WERI-Rb-1 (cell line): ENCODE data around the gene COL4A4.
A peak's percentile ranks its signal among the peaks of the same experiment; 100 is the strongest.

Experiments used
- DNase-seq: peaks from one replicate; pipeline ENCODE4 v3.0.0-alpha.2; 2020
- H3K27ac ChIP-seq: fragments of 250-450 bp; sonication (Bioruptor Pico); 2 replicates; pipeline ENCODE4 v1.5.1; 2020; ENCODE audit warnings: mild to moderate bottlenecking, moderate library complexity
- H3K27me3 ChIP-seq: fragments of 250-450 bp; sonication (Bioruptor Pico); 2 replicates; pipeline ENCODE4 v1.5.1; 2021; ENCODE audit warnings: mild to moderate bottlenecking, low read depth, moderate library complexity; ENCODE audit not compliant: insufficient read depth, severe bottlenecking
- H3K36me3 ChIP-seq: fragments of 250-450 bp; sonication (Bioruptor Pico); 2 replicates; pipeline ENCODE4 v1.5.1; 2020; ENCODE audit warnings: mild to moderate bottlenecking, moderate library complexity
- H3K4me3 ChIP-seq: 2 replicates; pipeline ENCODE4 v1.5.1; 2011; ENCODE audit warnings: low read depth, mild to moderate bottlenecking, control low read depth, low read length
- H3K9me3 ChIP-seq: fragments of 250-450 bp; sonication (Bioruptor Pico); 2 replicates; pipeline ENCODE4 v1.5.1; 2021; ENCODE audit warnings: mild to moderate bottlenecking, moderate library complexity; ENCODE audit not compliant: severe bottlenecking
- TF ChIP-seq, protein P1 (sequence below): IDR thresholded peaks from 2 replicates; pipeline ENCODE4 v1.5.1; 2011; ENCODE audit warnings: low read depth, mild to moderate bottlenecking, control low read depth, inconsistent platforms, low read length

The COL4A4 gene

DNA sequence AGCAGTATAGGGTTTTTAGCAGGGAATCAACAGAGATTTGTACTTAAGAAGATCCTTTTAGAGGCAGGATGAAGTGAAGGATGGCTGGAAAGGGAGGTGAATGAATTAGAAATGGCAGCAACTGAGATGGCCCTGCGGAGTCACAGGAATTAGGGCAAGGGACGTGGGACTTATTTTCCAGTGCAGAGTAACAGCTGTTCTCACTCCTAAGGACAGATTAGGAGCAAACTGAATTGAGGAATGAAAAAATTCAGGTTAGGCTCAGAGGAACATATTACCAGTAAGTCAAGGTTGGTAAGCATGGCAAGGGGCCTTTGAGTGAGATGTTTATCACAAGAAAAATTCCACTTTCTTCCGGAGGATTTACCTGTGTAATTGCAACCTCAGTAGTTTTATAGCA, 34.9 kb upstream of the COL4A4 start:
- TF ChIP-seq, protein P1, sequence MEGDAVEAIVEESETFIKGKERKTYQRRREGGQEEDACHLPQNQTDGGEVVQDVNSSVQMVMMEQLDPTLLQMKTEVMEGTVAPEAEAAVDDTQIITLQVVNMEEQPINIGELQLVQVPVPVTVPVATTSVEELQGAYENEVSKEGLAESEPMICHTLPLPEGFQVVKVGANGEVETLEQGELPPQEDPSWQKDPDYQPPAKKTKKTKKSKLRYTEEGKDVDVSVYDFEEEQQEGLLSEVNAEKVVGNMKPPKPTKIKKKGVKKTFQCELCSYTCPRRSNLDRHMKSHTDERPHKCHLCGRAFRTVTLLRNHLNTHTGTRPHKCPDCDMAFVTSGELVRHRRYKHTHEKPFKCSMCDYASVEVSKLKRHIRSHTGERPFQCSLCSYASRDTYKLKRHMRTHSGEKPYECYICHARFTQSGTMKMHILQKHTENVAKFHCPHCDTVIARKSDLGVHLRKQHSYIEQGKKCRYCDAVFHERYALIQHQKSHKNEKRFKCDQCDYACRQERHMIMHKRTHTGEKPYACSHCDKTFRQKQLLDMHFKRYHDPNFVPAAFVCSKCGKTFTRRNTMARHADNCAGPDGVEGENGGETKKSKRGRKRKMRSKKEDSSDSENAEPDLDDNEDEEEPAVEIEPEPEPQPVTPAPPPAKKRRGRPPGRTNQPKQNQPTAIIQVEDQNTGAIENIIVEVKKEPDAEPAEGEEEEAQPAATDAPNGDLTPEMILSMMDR, result no peak
- Histone ChIP-seq H3K9me3 (no peaks in the 10 kb centered on the region), H3K27me3 (no peaks in the 10 kb centered on the region), H3K27ac (no peak overlapping the region), H3K4me3 (no peak overlapping the region), H3K36me3 (no peaks in the 10 kb centered on the region)
- peak; percentile 62 for DNase-seq

DNA sequence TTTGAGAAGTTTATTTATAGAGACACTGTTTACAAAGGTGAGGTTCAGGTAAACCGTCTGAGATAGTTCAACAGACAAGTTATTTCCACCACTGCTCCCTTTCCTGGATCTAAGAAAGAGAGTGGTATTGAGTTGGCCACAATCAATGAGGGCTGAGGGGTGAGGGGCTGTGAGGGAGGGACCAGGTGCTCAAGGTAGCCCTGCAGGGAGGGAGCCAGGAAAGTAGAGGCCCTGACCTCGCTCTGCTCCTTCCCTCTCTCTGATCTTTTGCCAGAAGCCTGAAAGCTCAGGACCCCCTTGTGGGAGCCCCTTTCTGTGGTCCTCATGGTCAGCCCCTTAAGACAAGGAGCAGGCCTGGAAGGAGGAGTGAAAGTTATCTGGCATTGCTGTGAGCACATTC, 30.2 kb upstream of the COL4A4 start:
- DNase-seq, result no peak
- H3K4me3 ChIP-seq, result no peak overlapping the region
- no peak overlapping the region for H3K27ac ChIP-seq
- H3K9me3 ChIP-seq, result no peaks in the 10 kb centered on the region
- H3K27me3 ChIP-seq, result no peaks in the 10 kb centered on the region
- H3K36me3 ChIP-seq, result no peaks in the 10 kb centered on the region
- TF ChIP-seq, protein P1, result no peak

DNA sequence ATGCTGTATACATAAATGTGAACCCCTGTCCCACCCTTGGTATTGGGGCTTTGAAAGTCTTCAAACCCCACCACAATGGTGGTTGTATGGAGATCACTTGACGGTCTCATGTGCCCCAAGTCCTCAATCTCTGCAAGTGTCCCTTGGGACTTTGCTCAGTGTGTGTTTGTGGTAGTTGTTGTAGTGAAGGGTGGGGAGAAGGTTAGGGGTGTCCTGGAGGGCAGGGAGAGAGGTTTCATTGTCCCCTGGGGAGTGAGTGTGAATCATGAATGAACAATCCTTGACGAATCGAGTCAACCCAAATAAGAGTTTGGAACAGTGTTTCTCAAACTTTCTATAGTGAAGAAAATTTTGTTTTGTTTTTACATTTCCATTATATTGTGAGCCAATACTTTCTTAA, 28.5 kb upstream of the COL4A4 start:
- Histone ChIP-seq H3K27ac (no peak overlapping the region), H3K27me3 (no peaks in the 10 kb centered on the region), H3K9me3 (no peaks in the 10 kb centered on the region), H3K4me3 (no peak overlapping the region), H3K36me3 (no peaks in the 10 kb centered on the region)
- DNase-seq, result no peak
- TF ChIP-seq, protein P1, result no peak

DNA sequence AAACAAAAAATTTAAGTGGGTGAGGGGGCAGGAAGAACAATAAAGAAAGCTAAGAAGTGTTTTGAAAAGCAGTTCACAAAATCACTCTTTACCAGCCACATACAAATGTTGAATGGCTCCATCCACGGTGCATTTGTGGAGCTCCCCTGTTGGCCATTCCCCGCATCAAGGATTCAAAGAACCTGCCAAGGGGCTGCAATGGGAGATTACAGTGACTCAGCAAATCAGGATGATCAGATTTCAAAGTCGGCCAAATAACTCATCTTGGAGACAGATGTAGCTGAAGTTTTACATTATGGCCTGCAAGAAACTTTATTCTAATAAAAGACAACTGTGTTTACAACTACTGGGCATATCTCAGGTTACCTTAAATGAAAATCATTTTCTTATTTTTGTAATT, 27.4 kb upstream of the COL4A4 start:
- DNase-seq, result peak; percentile 14

DNA sequence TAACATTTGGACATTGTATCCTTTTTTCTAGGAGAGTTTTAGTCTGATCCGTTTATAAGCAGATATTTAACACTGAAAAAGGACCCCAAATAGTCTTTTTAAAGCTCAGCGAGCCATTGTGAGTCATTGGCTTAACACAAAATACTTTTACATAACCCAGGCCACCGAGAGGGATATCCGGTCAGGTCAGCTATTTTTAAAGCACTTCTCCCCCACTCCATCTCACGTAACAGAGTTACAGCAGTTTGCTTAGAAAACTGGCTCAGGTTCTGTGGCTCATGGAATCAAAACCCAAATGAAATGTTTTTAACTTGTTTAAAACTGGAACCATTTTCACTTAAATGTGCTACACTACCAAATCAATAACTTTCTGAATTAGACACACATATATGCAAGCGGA, 24.3 kb upstream of the COL4A4 start:
- no peaks in the 10 kb centered on the region for H3K9me3 ChIP-seq
- no peak for DNase-seq
- H3K36me3 ChIP-seq, result no peaks in the 10 kb centered on the region
- TF ChIP-seq, protein P1, result no peak
- no peak overlapping the region for H3K27ac ChIP-seq
- H3K4me3 ChIP-seq, result no peak overlapping the region
- no peaks in the 10 kb centered on the region for H3K27me3 ChIP-seq

More for the DNA sequence above, 27.4 kb upstream of the COL4A4 start:
- TF ChIP-seq, protein P1, result no peak
- no peaks in the 10 kb centered on the region for H3K36me3 ChIP-seq
- H3K9me3 ChIP-seq, result no peaks in the 10 kb centered on the region
- H3K27ac ChIP-seq, result no peak overlapping the region
- H3K27me3 ChIP-seq, result no peaks in the 10 kb centered on the region
- no peak overlapping the region for H3K4me3 ChIP-seq

DNA sequence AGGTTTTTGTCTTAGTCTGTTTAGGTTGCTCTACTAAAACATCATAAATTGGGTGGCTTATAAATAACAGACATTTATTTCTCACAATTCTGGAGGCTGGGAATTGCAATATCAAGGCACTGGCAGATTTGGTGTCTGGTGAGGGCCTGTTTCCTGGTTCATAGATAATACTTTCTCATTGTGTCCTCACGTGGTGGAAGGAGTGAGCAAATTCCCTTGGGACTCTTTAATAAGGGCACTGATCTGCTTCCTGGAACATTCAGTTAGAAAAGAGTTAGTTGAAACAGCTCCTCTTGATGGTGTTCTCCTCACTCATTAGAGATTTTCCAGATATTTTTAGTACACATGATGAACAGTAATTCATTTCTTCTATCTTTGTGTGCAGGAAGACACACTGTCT, 22.7 kb upstream of the COL4A4 start:
- Histone ChIP-seq H3K4me3 (no peak overlapping the region), H3K27ac (no peak overlapping the region), H3K36me3 (no peaks in the 10 kb centered on the region), H3K27me3 (no peaks in the 10 kb centered on the region), H3K9me3 (no peaks in the 10 kb centered on the region)
- DNase-seq, result no peak
- TF ChIP-seq, protein P1, result no peak
